Bronchial epithelial cell (primary cell): ENCODE measurements around the gene NR2F1. TPM values are rescaled to one million over a fixed set of nuclear protein-coding genes. Genes with fewer than 3 reads are reported as not detected.

Source experiments
- DNase-seq: peaks from one replicate; pipeline ENCODE4 v3.0.0-alpha.2; 2010; ENCODE audit warnings: low read depth
- FAIRE-seq: peaks from 2 replicates; lab custom pipeline; 2011; peaks lifted over from hg19 to GRCh38; lab: Jason Lieb, UNC
- H3K27me3 ChIP-seq: 2 replicates; pipeline ENCODE4 v1.5.1; 2011; ENCODE audit warnings: low read length; ENCODE audit not compliant: control insufficient read depth, insufficient read depth
- H3K36me3 ChIP-seq: 2 replicates; pipeline ENCODE4 v1.5.1; 2011; ENCODE audit warnings: low read length; ENCODE audit not compliant: control insufficient read depth, insufficient read depth
- H3K4me3 ChIP-seq: 2 replicates; pipeline ENCODE4 v1.5.1; 2011; ENCODE audit warnings: mild to moderate bottlenecking, low read depth, low read length, control low read depth
- total RNA-seq: library from RNA; depleted of rRNA; stranded (reverse); fragments of >200 nt; gene quantifications from 2 replicates; pipeline ENCODE4 v1.2.1, GENCODE V29; 2014
- TF ChIP-seq, protein P1 (sequence below): IDR thresholded peaks from 2 replicates; pipeline ENCODE4 v1.5.1; 2011; ENCODE audit warnings: mild to moderate bottlenecking, moderate library complexity, low read length, control low read depth, inconsistent platforms; ENCODE audit not compliant: insufficient read depth, severe bottlenecking

Gene NR2F1
- total RNA-seq, 1 donor from 2014 or later, result 1.6 TPM

- H3K27me3 ChIP-seq, result peaks cover 27% of the 10 kb centered on the region
- no peak for DNase-seq
- H3K36me3 ChIP-seq, result no peaks in the 10 kb centered on the region
- no peak for FAIRE-seq
- H3K4me3 ChIP-seq, result no peak overlapping the region
- TF ChIP-seq, protein P1, sequence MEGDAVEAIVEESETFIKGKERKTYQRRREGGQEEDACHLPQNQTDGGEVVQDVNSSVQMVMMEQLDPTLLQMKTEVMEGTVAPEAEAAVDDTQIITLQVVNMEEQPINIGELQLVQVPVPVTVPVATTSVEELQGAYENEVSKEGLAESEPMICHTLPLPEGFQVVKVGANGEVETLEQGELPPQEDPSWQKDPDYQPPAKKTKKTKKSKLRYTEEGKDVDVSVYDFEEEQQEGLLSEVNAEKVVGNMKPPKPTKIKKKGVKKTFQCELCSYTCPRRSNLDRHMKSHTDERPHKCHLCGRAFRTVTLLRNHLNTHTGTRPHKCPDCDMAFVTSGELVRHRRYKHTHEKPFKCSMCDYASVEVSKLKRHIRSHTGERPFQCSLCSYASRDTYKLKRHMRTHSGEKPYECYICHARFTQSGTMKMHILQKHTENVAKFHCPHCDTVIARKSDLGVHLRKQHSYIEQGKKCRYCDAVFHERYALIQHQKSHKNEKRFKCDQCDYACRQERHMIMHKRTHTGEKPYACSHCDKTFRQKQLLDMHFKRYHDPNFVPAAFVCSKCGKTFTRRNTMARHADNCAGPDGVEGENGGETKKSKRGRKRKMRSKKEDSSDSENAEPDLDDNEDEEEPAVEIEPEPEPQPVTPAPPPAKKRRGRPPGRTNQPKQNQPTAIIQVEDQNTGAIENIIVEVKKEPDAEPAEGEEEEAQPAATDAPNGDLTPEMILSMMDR, result no peak
Observed at GRCh38 chr5:93601802-93602155, 18.8 kb downstream of the NR2F1 start.

- no peak for FAIRE-seq
- TF ChIP-seq, protein P1, result no peak
- Histone ChIP-seq H3K4me3 (no peak overlapping the region), H3K36me3 (no peaks in the 10 kb centered on the region), H3K27me3 (peaks cover 26% of the 10 kb centered on the region)
- no peak for DNase-seq
Observed at GRCh38 chr5:93602241-93603077, 19.4 kb downstream of the NR2F1 start.

DNA sequence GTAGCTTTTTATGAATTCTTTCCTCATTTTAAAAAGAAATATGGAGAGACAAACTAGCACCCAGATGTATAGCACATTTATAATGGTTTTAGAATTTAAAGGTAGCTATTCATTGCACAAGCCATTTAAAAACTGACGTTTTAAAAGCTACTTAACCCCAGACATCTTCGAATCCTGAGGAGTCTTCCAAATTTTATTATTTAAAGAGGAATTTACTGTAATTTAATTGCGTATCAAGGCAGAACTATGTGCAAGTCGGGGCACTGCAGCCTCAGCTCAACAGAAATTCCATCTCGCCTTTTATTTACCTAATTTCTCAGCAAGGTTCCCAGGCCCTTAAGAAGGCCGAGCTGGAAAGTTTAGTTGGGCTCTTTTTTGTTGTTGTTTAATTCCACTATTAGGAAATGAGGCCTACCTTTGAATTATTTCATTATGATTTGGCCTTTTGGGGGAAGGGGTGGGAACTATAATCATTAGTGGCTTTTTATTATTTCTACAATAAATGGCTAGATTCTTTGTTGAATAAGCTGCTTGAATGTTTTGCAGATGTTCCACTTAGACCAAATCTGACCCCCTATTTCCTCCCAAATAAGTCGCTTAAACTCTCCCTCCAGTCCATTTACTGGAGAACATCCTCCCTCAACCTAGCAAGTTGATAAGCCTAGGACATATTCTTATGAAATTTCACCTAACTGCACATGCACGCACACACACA lies 20.2 kb downstream of the NR2F1 start:
- FAIRE-seq, result no peak
- TF ChIP-seq, protein P1, result no peak
- Histone ChIP-seq H3K27me3 (peaks cover 27% of the 10 kb centered on the region), H3K36me3 (no peaks in the 10 kb centered on the region), H3K4me3 (no peak overlapping the region)
- no peak for DNase-seq

DNA sequence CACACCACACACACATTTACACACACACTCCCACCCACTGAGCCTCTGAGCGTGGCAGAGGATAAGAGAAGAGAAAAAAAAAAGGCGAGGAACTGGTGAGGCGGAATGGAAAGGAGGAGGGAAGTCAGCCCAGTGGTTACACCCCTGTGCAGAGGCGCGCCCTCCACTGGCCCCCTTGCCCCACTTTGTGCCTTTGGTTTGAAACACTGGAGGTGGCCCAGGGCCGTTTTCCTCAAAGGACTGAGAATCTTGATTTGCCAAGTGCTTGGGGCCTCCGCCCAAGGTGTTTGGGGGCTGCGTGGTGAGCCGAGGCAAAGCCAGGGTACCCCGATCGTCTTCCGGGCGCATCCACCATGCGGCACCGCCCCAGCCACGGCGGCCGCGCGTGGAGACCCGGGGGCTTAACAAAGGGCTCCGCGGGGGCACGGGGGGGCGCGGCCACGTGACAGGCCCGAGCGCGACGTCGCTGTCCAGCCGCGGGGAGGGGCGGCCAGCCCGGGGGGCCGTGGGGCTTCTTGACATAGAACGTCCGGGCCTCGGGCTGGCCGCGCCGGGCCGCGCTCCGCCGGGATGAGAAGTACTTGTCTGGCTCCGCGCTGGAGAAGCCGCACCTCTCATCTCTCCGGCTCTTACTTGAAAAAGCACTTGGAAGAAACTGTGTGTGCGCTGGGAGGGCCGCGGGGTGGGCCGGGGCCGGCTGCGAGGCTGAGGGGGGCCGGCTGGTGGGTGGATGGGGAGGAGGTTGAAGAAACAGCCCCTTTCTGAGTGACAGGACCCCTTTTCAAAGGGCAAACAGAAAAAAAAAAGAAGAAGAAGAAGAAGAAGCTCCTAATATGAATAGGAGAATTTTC lies 21.0 kb downstream of the NR2F1 start:
- DNase-seq (no peak), FAIRE-seq (no peak)
- Histone ChIP-seq H3K27me3 (peaks cover 25% of the 10 kb centered on the region), H3K4me3 (no peak overlapping the region), H3K36me3 (no peaks in the 10 kb centered on the region)
- TF ChIP-seq, protein P1, result no peak

GRCh38 chr5:93604644-93605515 lies 21.9 kb downstream of the NR2F1 start:
- Histone ChIP-seq H3K27me3 (peaks cover 28% of the 10 kb centered on the region), H3K4me3 (no peak overlapping the region), H3K36me3 (no peaks in the 10 kb centered on the region)
- TF ChIP-seq, protein P1, result no peak
- FAIRE-seq, result no peak
- no peak for DNase-seq
